ENCODE measurements around the gene PPP1R15B. TPM values are rescaled to one million over a fixed set of nuclear protein-coding genes. Genes with fewer than 3 reads are reported as not detected.

Gene PPP1R15B
- total and polyA plus RNA-seq, 11 donors, result 8.1 to 29.8 (median 25.9) TPM

GRCh38 chr1:204409836-204410687 is 1.6 kb downstream of the PPP1R15B start:
- no peaks in the 10 kb centered on the region for H3K27me3 ChIP-seq
- 0 to 1% (median 0%) methylated on average over 10 of the region's 10 CpGs for WGBS, 4 donors
- peak overlapping the region; percentile 69 to 98 (median 92) for H3K4me3 ChIP-seq
- peak overlapping the region; percentile 92 to 100 (median 99) for H3K27ac ChIP-seq
- no peaks in the 10 kb centered on the region for H3K9me3 ChIP-seq
- intact Hi-C loops (cut with DNase I), result loop anchor here in 2 of 10 donors (10.0 kb wide), 2 partner anchors 545 to 555 kb away; partner anchors contain the start of gene SNRPE (in 1 of the 2)
- no peak for TF ChIP-seq POLR2A (IDR thresholded peaks at IDR 0.05)
- TF ChIP-seq CTCF (IDR thresholded peaks at IDR 0.05), result no peak
- ATAC-seq (no peak), DNase-seq (no peak)
- H3K4me1 ChIP-seq, result peaks cover 0 to 48% (median 22%) of the 10 kb centered on the region in 12 donors
- peaks cover 0 to 26% (median 14%) of the 10 kb centered on the region in 9 donors for H3K36me3 ChIP-seq

GRCh38 chr1:204409123-204409522 is 2.5 kb downstream of the PPP1R15B start:
- Histone ChIP-seq H3K36me3 (peaks cover 0 to 35% (median 23%) of the 10 kb centered on the region in 9 donors), H3K27ac (peak overlapping the region in 11 of 12 donors; percentile 92 to 100 (median 99)), H3K4me1 (peaks cover 0 to 50% (median 26%) of the 10 kb centered on the region in 12 donors), H3K9me3 (no peaks in the 10 kb centered on the region), H3K27me3 (no peaks in the 10 kb centered on the region), H3K4me3 (peak overlapping the region; percentile 69 to 98 (median 92))
- no peak for DNase-seq
- ATAC-seq, result no peak
- WGBS, 4 donors, result 0 to 1% (median 0%) methylated on average over 3 of the region's 3 CpGs
- intact Hi-C loops (cut with DNase I), result loop anchor here in 2 of 10 donors (10.0 kb wide), 2 partner anchors 544 to 554 kb away; partner anchors contain the start of gene SNRPE (in 1 of the 2)
- TF ChIP-seq POLR2A (IDR thresholded peaks at IDR 0.05) (no peak), CTCF (IDR thresholded peaks at IDR 0.05) (no peak)

GRCh38 chr1:204408602-204409001 is 3.0 kb downstream of the PPP1R15B start:
- intact Hi-C loops (cut with DNase I), result loop anchor here in 2 of 10 donors (10.0 kb wide), 2 partner anchors 544 to 554 kb away; partner anchors contain the start of gene SNRPE (in 1 of the 2)
- Histone ChIP-seq H3K4me3 (peak overlapping the region; percentile 69 to 98 (median 92)), H3K4me1 (peaks cover 0 to 48% (median 26%) of the 10 kb centered on the region in 12 donors), H3K9me3 (no peaks in the 10 kb centered on the region), H3K36me3 (peaks cover 0 to 40% (median 28%) of the 10 kb centered on the region in 9 donors), H3K27ac (peak overlapping the region in 9 of 12 donors; percentile 3 to 100 (median 98)), H3K27me3 (no peaks in the 10 kb centered on the region)
- no peak for TF ChIP-seq CTCF (IDR thresholded peaks at IDR 0.05)
- TF ChIP-seq POLR2A (IDR thresholded peaks at IDR 0.05), result no peak
- 2 to 4% (median 2%) methylated on average over 1 of the region's 1 CpG for WGBS, 4 donors
- DNase-seq (no peak), ATAC-seq (no peak)

- DNase-seq (peak in 4 of 5 donors; percentile 73 to 88 (median 82)), ATAC-seq (no peak)
- intact Hi-C loops (cut with DNase I), result loop anchor here in 2 of 10 donors (10.0 kb wide), 2 partner anchors 543 to 553 kb away; partner anchors contain the start of gene SNRPE (in 1 of the 2)
- Histone ChIP-seq H3K27ac (peak overlapping the region in 9 of 12 donors; percentile 3 to 100 (median 98)), H3K27me3 (no peaks in the 10 kb centered on the region), H3K4me3 (peak overlapping the region; percentile 69 to 98 (median 92)), H3K9me3 (no peaks in the 10 kb centered on the region), H3K4me1 (peaks cover 0 to 48% (median 26%) of the 10 kb centered on the region in 12 donors), H3K36me3 (peaks cover 0 to 46% (median 33%) of the 10 kb centered on the region in 9 donors)
- TF ChIP-seq POLR2A (IDR thresholded peaks at IDR 0.05), result no peak
- no peak for TF ChIP-seq CTCF (IDR thresholded peaks at IDR 0.05)
- WGBS, 4 donors, result 0 to 2% (median 2%) methylated on average over 2 of the region's 2 CpGs
Measured at GRCh38 chr1:204408074-204408507, 3.5 kb downstream of the PPP1R15B start.

Measured in heart left ventricle (tissue), 16 donors.